ENCODE measurements around the gene PPME1.

PPME1 gene

DNA sequence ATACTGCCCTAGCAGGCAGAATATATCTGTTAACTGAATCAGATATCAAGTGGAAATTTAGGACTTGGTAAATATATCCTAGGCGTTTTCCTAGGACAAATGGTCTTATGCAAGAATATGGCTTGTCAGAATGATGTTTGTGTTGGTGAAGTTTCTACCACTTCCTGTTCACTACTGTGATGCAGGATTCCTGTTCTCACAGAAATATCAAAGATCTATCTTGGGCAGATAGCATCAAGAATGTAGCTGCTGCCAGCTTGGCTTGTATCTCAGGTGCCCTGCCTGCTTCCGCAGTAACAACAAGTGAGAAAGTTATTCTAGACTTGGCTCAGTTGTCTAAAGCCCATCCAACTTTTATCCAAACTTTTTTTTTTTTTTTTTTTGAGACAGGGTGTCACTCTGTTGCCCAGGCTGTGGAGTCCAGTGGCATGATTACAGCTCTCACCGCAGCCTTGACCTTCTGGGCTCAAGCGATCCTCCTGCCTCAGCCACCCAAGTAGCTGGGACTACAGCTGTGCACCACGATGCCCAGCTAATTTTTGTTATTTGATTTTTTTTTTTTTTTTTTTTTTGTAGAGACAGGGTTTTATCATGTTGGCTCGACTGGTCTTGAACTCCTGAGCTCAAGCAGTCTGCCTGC, 61.3 kb downstream of the PPME1 start:
- DNase-seq (ENCODE audit: low spot score) = no peak

DNA sequence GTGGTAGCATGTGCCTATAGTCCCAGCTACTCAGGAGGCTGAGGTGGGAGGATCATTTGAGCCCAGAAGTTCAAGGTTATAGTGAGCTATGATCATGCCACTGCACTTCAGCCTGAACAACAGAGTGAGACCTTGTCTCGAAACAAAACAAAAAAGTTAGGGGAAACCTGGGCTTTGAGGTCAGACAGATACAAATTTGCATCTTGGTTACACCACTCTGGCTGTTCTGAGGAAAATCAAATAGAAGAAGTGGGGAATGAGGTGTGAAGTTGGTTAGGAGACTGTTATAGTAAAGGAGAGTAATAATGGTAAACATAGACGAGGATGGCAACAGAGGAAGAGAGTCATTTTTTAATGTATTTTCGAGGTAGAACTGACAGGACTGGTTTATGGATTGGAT, 62.6 kb downstream of the PPME1 start:
- DNase-seq (ENCODE audit: low spot score) = no peak

DNA sequence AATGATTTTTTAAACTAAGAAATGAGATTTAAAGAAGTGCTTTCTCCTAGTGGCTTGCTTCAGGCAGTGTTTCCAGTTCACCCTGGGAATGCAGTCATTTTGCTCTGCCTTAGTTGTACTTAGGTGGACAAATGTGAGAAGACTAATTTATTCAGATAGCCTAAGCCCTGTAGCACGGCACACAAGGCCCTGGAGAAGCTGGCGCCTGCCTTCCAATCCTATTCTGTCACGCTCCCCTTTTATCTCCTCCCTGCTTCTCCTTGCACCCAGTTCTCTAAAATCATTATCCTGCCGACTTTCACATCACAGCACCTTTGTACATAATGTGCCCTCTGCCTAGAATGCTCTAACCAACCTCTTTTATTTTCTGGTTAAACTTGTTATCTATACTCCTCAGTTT, 64.0 kb downstream of the PPME1 start:
- no peak for DNase-seq (ENCODE audit: low spot score)

DNA sequence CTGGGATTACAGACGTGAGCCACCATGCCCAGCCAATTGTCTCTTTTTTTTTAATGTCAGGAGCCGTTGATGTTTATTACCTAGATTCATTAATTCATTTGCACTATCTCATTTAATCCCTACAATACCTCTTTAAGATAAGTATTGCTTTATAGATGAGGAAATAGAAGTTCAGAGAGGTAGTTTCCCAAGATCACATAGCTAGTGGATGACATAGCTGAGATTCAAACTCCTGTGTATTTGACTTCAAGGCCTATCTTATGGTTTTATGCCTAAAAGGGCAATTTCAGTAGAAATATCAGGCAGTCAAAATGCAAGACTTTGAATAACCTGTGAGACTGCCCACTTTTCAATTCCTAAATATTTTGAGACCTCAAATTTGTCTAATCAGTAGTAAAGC, 66.5 kb downstream of the PPME1 start:
- no peak for DNase-seq (ENCODE audit: low spot score)

DNA sequence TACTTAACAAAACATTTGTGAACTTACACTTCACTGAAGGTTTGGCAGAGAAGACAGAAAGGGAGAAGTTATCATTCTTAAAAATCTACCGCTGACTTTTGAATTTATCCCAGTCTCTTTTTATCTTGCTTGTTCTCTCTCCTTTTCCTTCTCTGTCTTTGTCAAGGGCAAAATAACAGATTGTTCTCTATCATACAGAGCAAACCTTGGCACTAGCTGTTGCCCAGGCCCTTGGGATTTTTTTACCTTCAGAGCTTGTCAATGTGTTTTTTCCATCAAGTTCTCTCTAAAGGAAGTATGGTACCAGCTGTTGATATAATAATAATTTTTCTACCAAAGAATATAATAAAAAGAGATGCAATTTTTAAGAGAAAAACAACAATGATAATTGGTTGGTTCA, 67.2 kb downstream of the PPME1 start:
- no peak for DNase-seq (ENCODE audit: low spot score)

DNA sequence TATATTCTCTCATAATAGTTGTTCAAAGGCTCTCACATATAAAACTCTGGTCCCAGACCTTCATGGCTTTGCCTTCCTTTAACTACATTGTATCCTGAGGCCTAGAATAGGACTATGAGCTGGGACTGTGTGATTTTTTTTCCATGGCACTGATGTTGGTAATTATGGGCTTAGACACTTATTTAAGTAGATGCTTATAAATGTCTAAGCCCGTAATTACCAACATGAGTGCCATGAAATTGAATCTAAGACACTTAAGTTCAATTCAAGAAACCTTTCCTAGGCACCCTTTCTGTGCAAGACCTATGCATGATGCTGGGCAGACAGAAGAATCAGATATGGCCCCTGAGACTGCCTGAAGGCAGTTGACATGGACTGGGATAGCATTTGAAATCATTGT, 77.4 kb downstream of the PPME1 start:
- DNase-seq (ENCODE audit: low spot score) = no peak

DNA sequence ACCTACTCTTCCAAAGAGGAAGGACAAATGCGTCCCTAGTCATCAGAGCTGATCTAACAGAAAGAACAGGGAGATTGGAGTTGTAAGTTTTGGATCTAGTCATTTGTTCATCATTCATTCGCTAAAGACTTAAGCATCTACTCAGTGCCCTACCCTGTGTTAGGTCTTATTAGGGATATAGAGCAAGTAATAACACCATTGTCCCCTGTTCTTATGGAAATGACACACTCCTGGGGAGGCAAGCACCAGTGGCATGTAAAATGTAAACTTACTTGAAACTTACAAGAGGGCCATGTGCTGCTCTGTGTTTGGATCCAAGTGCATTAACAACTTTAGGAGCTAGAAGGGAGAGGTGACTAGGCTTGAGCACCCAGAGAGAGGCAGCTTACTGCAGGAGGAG, 78.4 kb downstream of the PPME1 start:
- DNase-seq (ENCODE audit: low spot score) = no peak

DNA sequence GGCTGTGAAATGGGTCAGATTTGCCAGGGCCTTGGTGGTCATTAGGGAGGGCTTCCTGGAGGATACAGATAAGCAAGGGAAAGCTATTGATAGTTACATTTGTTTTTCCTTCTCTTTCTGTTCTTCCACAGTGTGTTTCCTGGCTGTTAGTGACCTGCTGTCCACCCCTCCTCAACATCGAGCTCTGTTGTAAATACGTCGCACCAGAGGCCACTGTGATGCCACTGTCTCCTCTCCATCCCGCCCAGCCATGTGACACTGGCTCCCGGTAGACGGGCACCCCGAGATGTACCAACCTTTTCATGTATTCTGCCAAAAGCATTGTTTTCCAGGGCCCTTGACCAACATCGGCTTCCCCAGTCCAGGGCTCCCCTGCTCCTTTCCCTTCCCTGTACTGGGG, 82.3 kb downstream of the PPME1 start:
- no peak for DNase-seq (ENCODE audit: low spot score)

DNA sequence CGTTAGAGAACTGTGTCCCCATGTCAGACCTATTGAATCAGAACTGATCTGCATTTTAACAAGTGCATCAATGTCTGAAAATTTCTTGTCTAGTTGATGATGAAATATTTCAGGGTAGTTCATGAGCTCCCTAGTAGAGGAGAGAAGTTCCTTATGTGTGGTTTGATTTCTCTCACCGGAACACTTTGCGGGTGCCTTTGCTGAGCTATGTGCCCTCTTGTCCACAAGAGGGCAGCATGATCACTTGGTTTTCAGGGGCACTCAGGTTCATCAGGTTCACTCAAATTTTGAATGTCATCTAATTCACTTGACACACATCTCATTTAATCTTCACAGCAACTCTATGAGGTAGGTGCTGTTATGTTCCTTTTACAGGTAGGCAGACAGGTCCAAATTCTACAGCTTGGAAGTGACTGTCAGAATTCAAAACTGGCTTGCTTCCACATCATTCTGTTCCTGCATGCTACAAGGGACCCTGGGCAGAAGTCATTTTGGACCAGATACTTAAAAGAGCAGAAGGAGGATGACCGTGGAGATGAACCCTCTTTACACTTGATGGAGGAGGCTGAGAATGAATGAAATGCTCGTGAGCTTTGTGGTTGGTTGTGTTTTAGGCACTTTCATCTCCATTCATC, 84.8 kb downstream of the PPME1 start:
- peak; percentile 83 for DNase-seq (ENCODE audit: low spot score)

DNA sequence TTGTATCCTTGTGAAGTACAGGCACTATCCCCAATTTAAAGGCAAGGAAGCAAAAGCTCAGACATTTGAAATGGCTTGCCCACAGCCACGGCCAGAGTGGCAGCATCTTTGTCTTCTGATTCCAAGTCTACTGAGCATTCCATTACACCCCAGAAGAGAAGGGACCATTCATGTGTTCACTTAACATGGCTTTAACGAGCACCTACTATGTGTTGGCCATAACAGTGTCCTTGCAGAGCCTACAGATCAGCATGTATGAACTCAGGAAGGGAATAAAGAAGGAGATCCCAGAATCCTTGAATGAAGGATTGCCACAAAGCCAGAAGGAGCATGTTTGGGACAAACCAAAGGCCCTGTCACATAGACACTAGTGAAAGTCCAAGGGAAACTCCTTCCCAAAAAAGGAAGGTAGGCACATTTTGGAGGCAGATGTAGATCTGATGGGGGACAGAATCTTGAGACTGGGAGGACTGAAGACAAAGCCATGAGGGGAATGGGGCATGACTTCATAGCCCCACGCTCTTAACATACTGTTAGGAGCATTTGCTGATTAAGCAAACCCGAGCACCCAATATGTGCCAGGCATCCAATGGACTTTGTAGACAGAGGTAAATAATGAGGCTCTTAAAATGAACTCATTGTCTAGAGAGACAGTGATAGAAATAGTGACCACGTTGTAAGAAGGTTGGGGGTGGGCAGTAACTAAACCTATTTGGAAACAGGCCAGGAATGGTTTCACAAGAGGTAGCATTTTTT, 85.5 kb downstream of the PPME1 start:
- DNase-seq (ENCODE audit: low spot score) = no peak

DNA sequence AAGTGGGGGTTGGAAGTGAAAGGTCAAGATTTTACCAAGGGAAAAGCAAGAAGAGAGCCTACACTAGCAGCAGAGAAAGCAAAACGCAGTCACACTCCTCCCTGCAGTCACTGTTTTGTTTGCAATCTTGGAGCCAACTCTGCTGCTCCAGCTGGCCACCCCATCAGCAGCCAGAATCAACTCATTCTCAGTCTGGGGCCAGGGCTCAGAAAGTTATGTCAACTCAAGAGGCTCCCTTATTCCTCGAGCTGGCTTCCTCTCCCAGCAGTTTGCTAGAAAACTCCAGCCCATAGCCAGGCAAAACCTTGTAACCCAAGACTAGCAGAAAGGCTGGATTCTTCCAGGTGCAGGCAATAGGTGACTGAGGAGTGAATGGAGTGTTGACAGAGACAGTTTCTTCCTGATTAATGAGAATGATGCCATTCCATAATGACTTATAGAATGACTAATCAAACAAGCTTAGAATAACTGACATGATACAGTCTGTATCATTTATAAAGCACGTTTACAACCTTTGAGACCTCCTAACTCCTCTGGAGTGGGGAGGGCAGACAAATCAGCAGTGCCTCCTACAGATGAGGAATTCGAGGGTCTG, 87.0 kb downstream of the PPME1 start:
- DNase-seq (ENCODE audit: low spot score) = no peak

DNA sequence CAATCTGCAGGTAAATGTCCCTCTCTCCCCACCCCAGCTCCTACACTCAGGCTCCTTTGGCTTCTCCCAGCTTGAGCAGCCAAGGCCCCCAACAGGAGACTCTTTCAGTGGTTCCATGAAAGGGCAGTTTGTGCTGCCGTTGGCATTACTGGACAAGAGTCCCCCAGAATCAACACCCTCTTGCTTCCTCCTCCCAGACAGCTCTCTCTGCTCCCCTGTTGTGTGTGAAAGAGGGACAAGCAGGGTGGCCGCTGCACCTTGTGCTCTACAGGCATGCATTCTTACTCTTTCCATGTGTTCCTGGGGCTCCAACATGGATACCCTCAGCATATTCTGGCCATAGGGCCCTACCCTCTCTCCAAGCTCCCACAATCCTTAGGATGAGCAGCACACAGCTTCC, 91.6 kb downstream of the PPME1 start:
- DNase-seq (ENCODE audit: low spot score) = no peak

DNA sequence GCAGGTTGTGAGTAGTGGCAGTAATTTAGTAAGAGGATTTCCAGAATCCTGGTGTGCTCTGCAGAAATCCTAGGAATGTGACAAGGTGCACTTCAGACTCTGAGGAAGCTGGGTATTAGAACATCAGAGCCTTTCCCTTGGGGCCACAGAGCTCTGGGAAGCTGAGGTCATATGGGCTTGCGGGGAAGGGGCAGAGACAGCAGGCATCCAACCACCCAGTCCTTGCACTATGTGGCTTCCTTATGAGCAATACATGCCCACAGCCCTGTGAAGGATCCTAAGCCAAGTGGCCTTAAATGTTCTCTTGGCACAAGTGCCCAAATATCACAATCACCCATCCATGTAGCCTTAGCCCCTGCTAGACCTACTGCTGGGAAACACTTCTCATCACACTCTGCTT, 94.2 kb downstream of the PPME1 start:
- DNase-seq (ENCODE audit: low spot score) = no peak

DNA sequence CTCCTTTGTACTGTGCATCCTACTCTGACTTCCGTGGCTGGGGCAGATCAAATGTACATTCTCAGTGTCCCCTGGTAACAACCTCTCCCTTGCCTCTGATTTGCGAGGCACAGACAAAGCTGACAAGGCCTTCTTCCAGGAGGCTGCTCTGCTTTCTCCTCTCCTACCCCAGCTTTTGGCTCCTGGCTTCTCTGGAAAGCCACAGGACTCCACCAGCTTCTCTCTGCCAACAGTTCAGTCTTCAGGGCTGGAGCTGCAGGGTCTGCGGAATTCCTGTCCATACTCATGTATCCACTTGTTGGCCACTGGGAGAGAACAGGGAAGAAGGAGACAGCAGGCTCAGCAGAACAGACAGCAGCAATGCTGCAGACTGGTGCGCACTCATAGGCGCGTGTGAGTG, 95.9 kb downstream of the PPME1 start:
- no peak for DNase-seq (ENCODE audit: low spot score)

DNA sequence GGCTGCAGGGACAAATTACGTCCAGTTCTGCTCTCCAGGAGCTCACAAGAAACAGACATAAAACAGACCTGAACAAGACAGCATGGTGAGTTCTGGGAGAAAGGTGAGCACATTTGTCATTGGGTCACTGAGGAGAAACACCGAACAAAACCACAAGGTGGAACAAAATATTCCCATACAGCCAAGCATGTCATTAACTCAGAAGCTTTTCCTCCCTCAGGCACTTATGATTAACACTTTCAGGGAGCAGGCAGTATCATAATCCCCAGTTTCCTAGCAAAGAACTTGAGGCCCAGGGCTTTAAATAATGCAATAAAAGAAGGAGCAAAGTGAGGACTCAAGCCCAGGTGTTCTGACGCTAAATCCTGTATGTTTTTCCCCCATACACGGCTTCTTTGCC, 97.4 kb downstream of the PPME1 start:
- DNase-seq (ENCODE audit: low spot score) = no peak

DNA sequence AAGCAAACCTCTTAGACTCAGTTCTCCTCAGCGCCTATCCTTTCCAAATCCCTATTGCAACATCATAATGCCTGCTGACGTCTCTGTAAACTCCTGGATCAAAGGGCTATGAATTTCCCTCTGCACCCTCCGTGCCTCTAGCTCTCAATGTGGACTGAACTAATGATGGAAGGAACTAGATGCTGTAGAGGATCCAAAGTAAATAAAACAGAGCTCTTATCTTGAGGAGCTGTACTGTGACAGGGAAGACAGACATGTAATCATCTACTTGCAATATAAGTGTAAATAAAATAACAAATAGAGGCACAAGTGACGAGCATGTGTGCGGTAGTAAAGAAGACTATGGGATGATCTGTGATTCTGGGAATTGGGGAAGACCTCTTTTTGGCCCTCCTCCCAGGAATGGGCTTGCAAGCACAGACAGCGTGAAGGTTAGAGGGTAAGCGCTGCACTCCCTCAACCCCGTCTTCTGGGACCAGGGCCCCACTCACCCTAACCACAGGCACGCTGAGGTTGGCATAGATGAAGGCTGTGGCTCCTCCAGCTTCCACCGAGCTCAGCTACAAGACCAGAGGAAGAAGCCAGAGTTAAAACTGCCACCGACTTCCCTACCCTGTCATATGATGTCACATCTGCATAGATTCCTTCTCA, 98.2 kb downstream of the PPME1 start:
- DNase-seq (ENCODE audit: low spot score) = no peak

DNA sequence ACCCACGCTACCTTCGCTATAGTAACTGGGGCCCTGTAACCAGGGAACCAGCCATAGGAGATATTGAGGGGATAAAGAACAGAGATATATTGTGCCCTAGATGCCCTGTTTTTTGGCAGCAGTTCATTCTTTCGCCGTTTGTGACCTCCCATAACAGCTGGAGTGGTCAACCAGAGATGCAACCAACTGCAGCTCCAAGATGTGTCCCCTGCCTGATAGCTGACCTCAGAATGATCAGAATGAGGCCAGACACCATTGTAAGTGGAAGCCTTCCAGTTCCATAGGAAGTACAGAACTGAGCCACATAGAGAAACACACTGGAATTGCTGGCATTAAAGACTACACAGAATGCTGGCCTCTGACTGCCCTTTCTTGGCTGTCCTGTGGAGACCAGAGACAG, 101.2 kb downstream of the PPME1 start:
- DNase-seq (ENCODE audit: low spot score) = no peak

DNA sequence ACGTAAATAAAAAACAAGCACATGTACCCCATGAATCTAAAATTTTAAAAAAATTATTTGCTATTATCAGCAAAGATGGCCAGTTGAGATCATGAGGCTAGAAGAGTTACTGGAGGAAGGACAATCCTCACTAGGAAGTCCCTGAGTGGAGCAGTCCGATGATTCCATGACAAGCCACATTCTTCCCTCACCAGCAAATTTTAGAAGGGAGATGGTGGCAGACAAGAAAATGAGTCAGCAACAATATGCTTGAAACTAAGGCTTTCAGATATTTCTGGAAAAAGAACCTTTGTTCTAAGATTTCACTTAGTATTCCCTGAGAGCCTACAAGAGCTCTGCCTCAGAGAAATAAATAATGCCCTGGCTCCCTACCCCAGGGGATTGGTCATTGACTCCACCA, 105.5 kb downstream of the PPME1 start:
- no peak for DNase-seq (ENCODE audit: low spot score)

DNA sequence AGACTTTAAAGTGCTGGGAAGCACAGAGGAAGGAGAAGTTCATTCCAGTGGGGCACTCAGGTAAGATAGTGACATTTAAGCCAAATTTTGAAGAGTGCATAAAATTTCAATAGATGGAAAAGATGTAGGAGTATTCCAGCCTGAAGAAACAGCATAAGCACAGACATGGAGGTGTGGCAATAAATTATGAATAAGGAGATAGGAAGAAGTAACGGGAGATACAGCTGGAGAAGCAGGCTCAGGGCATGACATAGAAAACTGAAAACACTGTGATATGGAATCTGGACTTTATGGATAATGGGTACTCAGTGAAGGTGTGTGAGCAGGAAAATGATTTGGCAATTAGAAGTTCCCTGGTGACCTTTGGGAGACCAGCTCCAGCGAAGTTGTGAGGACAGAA, 107.0 kb downstream of the PPME1 start:
- no peak for DNase-seq (ENCODE audit: low spot score)

DNA sequence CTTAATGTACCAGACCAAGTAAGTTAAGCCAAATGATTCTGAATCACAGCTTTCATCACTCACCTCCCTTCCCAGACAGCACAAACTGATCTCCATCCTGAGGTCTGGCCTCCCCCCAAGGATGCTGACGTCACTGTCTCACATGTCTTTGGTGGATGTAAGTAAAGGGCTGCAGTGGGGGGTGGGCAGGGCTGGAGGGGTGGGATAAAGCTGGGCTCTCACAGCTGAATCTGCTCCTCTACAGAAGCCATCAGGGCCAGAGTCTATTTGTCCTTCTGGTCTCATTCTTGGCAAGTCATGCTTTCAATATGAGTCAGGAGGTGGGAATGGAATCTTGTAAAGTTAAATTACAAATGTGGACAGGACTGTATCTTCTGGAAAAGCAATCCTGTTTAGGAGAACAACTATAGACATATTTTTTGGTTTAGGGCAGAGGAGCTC, 107.7 kb downstream of the PPME1 start:
- no peak for DNase-seq (ENCODE audit: low spot score)

DNA sequence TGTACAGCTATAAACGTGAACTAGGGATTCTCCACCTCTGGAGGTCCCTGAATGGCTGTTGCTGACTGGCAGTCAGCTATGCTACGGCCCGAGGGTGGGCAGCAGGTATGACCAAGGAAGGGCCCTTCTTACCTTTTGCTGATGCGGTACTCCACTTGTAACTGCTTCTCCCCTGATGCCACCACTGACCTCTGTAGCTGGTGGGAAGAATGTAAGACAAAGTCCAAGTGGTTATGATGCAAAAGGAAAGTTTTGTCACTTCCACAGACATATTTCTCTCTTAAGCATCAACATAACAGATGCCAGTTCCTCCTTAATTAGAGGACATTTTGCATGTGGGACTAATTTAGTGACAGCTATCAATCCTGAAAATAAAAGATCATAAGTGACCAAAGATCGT, 108.2 kb downstream of the PPME1 start:
- no peak for DNase-seq (ENCODE audit: low spot score)

DNA sequence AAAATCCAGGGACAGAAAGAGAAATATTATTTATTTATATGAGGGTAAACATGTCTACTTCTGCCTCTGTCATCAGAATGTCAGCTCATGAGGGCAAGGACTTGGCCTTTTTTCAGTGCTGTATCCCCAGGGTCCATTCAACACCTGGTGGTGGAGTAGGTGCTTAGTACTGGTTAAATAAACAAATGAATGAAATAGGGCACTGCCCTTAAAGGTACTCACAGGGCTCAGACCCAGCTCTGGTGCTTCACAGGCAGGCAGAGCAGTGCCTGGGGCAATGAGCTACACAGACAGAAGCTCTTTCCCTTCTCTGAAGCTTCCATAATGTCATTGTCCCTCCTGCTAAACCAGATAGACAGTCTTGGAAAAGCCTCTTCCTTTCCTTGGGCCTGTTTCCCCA, 109.4 kb downstream of the PPME1 start:
- no peak for DNase-seq (ENCODE audit: low spot score)

DNA sequence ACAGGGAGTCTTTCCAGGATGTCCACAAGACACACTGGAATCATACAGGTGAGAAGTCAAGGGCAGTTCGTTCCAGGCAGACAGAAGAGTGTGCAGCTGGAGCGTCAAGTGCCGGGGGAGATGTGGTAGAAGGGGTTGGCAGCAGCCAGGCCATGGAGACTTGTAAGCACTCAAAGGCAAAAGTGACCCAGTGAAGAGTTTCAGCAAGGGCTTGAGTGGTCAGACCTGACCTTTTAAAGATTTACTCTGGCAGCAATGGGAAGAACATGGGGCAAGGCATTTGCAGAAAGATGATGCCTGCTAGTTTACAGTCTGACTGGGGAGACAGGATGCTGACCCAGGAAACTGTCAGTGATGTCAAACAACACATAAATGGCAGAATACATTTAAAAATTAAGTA, 111.3 kb downstream of the PPME1 start:
- no peak for DNase-seq (ENCODE audit: low spot score)
